HepG2 (cell line): ENCODE results near the gene SPINK6. TPM values are rescaled to one million over a fixed set of nuclear protein-coding genes. Genes with fewer than 3 reads are reported as not detected.

Experiments
- ATF7-NPFF ChIP-seq: sonication (generic); formaldehyde crosslinking; IDR thresholded peaks from 2 replicates; pipeline ENCODE4 v1.8.1; 2023; ENCODE audit warnings: mild to moderate bottlenecking, low read depth, missing genetic modification reagents, moderate library complexity
- FOSL2 ChIP-seq: sonication (generic); formaldehyde crosslinking; IDR thresholded peaks from 2 replicates; pipeline ENCODE4 v1.4.0; 2020; ENCODE audit warnings: missing genetic modification reagents
- HNF4G ChIP-seq, 2 experiments: sonication (generic) in 1 of 2; formaldehyde crosslinking in 1 of 2; IDR thresholded peaks; 2 replicates each; pipeline versions ENCODE4 v1.4.0 to v1.6.1; 2011 to 2020; ENCODE audit warnings: borderline replicate concordance in 2 of 2, low read depth in 2 of 2, mild to moderate bottlenecking in 2 of 2, low read length in 1 of 2, missing genetic modification reagents in 1 of 2, moderate library complexity in 1 of 2
- JARID2 ChIP-seq: sonication (generic); formaldehyde crosslinking; IDR thresholded peaks from 2 replicates; pipeline ENCODE4 v1.8.1; 2023; ENCODE audit warnings: missing genetic modification reagents, inconsistent platforms; ENCODE audit not compliant: insufficient replicate concordance
- KDM4B ChIP-seq: sonication (generic); formaldehyde crosslinking; IDR thresholded peaks from 2 replicates; pipeline ENCODE4 v1.4.0; 2020; ENCODE audit warnings: missing genetic modification reagents
- LCORL ChIP-seq, 2 experiments: fragments of 450-650 bp in 1 of 2; sonication (generic) in 1 of 2; formaldehyde crosslinking in 1 of 2; IDR thresholded peaks; 2 replicates each; pipeline versions ENCODE4 v1.5.0 to v1.6.1; 2017 to 2020; ENCODE audit warnings: antibody characterized with exemption in 1 of 2, missing genetic modification reagents in 1 of 2
- NCOA5 ChIP-seq: sonication (generic); formaldehyde crosslinking; IDR thresholded peaks from 2 replicates; pipeline ENCODE4 v1.4.0; 2020; ENCODE audit warnings: missing genetic modification reagents
- NFYC ChIP-seq: IDR thresholded peaks from 2 replicates; pipeline ENCODE4 v1.6.1; 2016; ENCODE audit warnings: missing genetic modification reagents, missing compliant biosample characterization
- SMYD3 ChIP-seq: sonication (generic); formaldehyde crosslinking; IDR thresholded peaks from 2 replicates; pipeline ENCODE4 v1.8.1; 2023; ENCODE audit warnings: mild to moderate bottlenecking, missing genetic modification reagents
- TBX3 ChIP-seq: fragments of 450-650 bp; IDR thresholded peaks from 2 replicates; pipeline ENCODE4 v1.6.1; 2017; ENCODE audit warnings: antibody characterized with exemption, mild to moderate bottlenecking, inconsistent platforms, borderline replicate concordance
- ZNF10 ChIP-seq: sonication (generic); formaldehyde crosslinking; IDR thresholded peaks from 2 replicates; pipeline ENCODE4 v1.4.0; 2020; ENCODE audit warnings: mild to moderate bottlenecking, low read depth, missing genetic modification reagents, borderline replicate concordance
- ZNF577 ChIP-seq: sonication (generic); formaldehyde crosslinking; IDR thresholded peaks from 2 replicates; pipeline ENCODE4 v1.4.0; 2020; ENCODE audit warnings: mild to moderate bottlenecking, low read depth, missing genetic modification reagents, borderline replicate concordance
- ZNF883 ChIP-seq: sonication (generic); formaldehyde crosslinking; IDR thresholded peaks from 2 replicates; pipeline ENCODE4 v1.5.1; 2020; ENCODE audit warnings: mild to moderate bottlenecking, missing genetic modification reagents; ENCODE audit errors: not compliant biosample characterization
- polyA plus RNA-seq, 8 experiments: library from polyadenylated mRNA; depleted of rRNA in 3 of 8; stranded (reverse) in 7 of 8; unstranded in 1 of 8; fragments of >200 nt; fragmentation: Illumina TruSeq in 4 of 8; extraction: Trizol in 4 of 8; gene quantifications; 2 replicates each; pipeline versions ENCODE4 v1.2.1 to v1.2.3, GENCODE V29; 2011 to 2016; ENCODE audit warnings: low read depth in 4 of 8, missing spikeins in 1 of 8, mixed read lengths in 1 of 8; ENCODE audit not compliant: insufficient read depth in 1 of 8
- total RNA-seq, 5 experiments: library from RNA; depleted of rRNA; stranded (reverse); fragments of >200 nt; fragmentation: Illumina TruSeq; extraction: Trizol; gene quantifications; 2 replicates each; pipeline ENCODE4 v1.2.3, GENCODE V29; 2016; ENCODE audit warnings: low read depth in 1 of 5
- TF ChIP-seq, protein P1 (sequence below): sonication (generic); formaldehyde crosslinking; IDR thresholded peaks from 2 replicates; pipeline ENCODE4 v1.5.0; 2020; ENCODE audit warnings: mild to moderate bottlenecking, missing genetic modification reagents, borderline replicate concordance

SPINK6 gene
- total and polyA plus RNA-seq, 2 of the 13 experiments (the other 11 are each of a cell fraction or from before 2014, with no cell fraction given), result not detected

DNA sequence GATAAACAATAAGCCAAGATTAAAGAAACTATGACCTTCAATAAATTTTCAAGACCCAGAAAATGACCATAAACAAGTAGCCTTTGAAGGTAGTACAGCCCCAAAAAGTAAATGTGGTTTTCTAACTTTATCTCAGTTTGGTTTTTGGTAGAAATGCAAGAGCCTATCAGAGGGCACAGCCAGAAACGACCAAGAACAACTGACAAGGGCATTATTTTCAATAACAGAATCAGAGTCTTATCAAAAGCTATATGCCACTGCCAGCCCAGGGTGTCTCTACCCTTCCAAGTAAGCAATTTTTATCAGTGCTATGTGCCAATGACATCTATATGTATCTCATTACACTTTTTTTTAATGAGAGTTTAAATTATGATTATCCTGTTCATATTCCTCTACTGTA lies 11.8 kb upstream of the SPINK6 start (continued):
- TF ChIP-seq, protein P1, sequence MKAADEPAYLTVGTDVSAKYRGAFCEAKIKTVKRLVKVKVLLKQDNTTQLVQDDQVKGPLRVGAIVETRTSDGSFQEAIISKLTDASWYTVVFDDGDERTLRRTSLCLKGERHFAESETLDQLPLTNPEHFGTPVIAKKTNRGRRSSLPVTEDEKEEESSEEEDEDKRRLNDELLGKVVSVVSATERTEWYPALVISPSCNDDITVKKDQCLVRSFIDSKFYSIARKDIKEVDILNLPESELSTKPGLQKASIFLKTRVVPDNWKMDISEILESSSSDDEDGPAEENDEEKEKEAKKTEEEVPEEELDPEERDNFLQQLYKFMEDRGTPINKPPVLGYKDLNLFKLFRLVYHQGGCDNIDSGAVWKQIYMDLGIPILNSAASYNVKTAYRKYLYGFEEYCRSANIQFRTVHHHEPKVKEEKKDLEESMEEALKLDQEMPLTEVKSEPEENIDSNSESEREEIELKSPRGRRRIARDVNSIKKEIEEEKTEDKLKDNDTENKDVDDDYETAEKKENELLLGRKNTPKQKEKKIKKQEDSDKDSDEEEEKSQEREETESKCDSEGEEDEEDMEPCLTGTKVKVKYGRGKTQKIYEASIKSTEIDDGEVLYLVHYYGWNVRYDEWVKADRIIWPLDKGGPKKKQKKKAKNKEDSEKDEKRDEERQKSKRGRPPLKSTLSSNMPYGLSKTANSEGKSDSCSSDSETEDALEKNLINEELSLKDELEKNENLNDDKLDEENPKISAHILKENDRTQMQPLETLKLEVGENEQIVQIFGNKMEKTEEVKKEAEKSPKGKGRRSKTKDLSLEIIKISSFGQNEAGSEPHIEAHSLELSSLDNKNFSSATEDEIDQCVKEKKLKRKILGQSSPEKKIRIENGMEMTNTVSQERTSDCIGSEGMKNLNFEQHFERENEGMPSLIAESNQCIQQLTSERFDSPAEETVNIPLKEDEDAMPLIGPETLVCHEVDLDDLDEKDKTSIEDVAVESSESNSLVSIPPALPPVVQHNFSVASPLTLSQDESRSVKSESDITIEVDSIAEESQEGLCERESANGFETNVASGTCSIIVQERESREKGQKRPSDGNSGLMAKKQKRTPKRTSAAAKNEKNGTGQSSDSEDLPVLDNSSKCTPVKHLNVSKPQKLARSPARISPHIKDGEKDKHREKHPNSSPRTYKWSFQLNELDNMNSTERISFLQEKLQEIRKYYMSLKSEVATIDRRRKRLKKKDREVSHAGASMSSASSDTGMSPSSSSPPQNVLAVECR (CRISPR knock-in tag), result no peak
- TF ChIP-seq ZNF10 (CRISPR knock-in tag) (no peak), NFYC (CRISPR knock-in tag) (no peak), SMYD3 (CRISPR knock-in tag) (no peak), HNF4G (IDR thresholded peaks at IDR 0.05; ENCODE audit: borderline replicate concordance, low read depth, low read length) (no peak), HNF4G (CRISPR knock-in tag; IDR thresholded peaks at IDR 0.05; ENCODE audit: borderline replicate concordance, low read depth) (no peak), NCOA5 (no peak), ZNF883 (CRISPR knock-in tag) (no peak), JARID2 (CRISPR knock-in tag) (no peak), ZNF577 (no peak), ATF7-NPFF (CRISPR knock-in tag) (no peak), LCORL (IDR thresholded peaks at IDR 0.05) (no peak), LCORL (CRISPR knock-in tag; IDR thresholded peaks at IDR 0.05) (no peak), KDM4B (CRISPR knock-in tag) (no peak), TBX3 (no peak), FOSL2 (CRISPR knock-in tag) (no peak)
